UCSD-AML1 (cell line): ENCODE measurements around the gene VDAC1.
"Not testable (repeated sequence)": the region's sequence is repeated elsewhere in the genome, so short reads cannot be mapped to it uniquely, and the experiment has no call there.

ENCODE experiments used
- DNase-seq: peaks from one replicate; lab custom pipeline; 2025; ENCODE audit not compliant: unreplicated experiment; lab: John Stamatoyannopoulos, UW

The VDAC1 gene

DNA sequence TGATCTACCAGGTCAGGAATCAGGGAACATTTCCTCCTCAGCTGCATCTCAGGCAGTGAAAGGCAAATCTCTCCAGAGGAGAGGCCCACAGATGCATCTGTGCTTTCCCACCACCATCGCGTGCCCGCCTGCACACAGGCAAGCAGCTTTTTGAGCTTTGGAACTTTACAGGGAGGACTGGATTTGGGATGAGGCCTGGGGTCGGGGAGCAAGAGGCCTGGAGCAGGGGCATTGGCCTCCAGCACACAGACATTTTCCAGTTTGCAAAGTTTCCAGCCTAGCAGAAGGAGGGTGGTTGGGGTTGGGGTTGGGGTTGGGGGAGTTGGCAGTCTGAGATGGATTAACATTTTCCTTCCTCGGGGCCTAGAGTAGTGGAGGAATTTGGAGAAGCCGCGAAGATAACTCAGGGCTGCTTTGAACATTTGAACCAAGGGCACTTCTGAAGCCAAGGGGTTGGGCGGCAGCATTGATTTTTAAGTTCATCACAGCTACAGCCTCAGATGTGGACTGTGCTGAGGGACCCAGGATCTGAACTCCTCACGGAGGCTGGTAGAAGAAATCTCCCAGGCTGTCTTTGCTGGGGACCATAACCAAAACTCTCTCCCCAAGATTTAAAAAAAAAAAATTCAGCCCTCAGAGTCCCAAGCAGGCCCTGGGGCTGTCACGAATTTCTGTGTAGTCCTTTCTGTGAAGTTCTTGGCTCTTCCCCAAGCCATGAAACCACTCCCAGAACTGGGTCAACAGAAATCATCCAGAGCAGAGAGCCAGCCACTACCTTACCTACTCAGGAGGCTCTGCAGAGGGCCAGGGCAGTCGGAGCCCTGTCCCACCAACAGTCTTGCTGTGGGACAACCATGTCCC, 61.9 kb downstream of the VDAC1 start:
- no peak for DNase-seq

- DNase-seq, result no peak
These were observed 63.1 kb downstream of the VDAC1 start for GRCh38 chr5:133941456-133942196.

DNA sequence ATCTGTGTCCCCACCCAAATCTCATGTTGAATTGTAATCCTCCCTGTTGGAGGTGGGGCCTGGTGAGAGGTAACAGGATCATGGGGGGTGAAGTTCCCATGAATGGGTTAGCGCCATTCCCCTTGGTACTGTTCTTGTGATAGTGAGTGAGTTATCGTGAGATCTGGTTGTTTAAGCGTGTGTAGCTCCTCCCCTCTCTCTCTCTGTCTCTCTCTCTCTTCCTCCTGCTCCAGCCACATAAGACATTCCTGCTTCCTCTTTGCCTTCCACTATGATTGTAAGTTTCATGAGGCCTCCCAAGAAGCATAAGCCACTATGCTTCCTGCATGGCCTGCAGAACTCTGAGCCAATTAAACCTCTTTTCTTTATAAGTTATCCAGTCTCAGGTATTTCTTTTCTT, 65.1 kb downstream of the VDAC1 start:
- no peak for DNase-seq

- no peak for DNase-seq
These were observed 65.8 kb downstream of the VDAC1 start for GRCh38 chr5:133938929-133939328.

- DNase-seq, result peak; percentile 52
These were observed 66.5 kb downstream of the VDAC1 start for GRCh38 chr5:133938039-133938821.

DNA sequence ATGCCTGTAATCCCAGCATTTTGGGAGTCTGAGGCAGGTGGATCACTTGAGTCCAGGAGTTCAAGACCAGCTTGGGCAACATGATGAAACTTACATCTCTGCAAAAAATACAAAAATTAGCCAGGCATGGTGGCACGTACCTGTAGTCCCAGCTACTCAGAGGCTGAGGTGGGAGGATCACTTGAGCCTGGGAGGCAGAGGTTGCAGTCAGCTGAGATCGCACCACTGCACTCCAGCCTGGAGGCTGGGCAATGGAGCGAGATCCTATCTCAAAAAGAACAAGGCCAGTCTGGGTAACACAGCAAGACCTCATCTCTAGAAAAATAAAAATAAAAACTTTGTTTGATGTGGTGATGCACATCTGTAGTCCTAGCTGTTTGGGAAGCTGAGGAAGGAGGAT, 67.1 kb downstream of the VDAC1 start:
- not testable (repeated sequence) for DNase-seq

DNA sequence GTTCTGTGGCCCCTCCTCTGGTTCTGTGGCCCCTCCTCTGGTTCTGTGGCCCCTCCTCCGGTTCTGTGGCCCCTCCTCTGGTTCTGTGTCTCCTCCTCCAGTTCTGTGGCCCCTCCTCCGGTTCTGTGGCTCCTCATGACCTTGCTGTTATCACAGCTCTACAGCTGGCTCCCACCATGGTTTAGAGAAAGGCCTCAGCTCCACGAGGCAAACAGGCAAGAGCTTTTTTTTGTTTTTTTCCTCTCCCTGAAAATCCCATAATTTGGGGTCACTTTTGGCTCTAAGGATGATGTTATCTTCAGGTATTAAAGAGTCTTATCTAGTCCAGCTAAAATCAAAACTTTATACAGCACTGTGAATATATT, 68.1 kb downstream of the VDAC1 start:
- DNase-seq, result peak; percentile 37

DNA sequence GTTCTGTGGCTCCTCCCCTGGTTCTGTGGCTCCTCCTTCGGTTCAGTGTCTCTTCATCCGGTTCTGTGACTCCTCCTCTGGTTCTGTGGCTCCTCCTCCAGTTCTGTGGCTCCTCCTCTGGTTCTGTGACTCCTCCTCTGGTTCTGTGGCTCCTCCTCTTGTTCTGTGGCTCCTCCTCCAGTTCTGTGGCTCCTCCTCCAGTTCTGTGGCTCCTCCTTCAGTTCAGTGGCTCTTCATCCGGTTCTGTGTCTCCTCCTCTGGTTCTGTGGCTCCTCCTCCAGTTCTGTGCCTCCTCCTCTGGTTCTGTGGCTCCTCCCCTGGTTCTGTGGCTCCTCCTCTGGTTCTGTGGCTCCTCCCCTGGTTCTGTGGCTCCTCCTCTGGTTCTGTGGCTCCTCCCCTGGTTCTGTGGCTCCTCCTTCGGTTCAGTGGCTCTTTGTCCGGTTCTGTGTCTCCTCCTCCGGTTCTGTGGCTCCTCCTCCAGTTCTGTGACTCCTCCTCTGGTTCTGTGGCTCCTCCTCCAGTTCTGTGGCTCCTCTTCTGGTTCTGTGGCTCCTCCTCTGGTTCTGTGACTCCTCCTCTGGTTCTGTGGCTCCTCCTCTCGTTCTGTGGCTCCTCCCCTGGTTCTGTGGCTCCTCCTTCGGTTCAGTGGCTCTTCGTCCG, 68.7 kb downstream of the VDAC1 start:
- DNase-seq, result not testable (repeated sequence)

- no peak for DNase-seq
These were observed 69.2 kb downstream of the VDAC1 start for GRCh38 chr5:133935667-133935940.

DNA sequence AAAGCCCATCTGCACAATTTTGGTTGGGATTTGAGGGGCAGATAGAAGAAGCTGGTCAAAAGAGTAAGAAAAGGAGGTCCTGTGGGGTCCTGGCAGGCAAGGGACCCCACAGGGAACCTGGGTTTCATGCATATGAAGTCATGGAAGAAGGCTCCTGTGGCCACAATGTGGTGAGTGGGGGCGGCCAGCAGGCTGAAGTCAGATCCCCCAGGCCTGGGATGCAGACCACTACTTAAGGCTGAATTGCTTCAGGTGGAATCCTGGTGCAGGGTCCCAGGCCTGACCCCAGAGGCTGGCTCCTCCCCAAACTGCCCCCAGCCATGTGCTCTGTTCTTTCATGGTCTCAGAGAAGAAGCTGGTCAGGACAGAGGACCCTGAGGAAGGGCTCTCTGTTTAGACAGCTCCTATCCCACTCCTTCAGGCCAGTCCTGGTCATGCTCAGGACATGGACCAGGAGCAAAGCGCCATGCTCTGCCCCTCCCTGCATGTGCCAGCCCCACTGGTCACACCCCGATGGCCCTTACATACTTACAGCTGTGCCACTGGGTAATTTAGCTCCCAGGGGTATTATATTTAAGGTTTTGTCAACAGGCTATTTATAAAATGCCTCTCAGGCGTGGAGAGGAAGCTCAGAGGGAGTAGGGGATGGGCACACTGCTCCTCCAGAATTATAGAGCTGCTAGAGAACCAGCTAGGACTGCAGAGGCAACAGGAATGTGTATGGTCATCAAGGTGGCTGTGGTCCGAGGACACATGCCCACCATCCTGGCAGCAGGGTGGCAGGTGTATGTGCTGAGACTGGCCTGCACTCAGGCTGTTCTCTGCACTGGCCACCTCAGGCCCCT, 69.7 kb downstream of the VDAC1 start:
- DNase-seq, result no peak

- DNase-seq, result no peak
These were observed 70.5 kb downstream of the VDAC1 start for GRCh38 chr5:133934311-133934710.

- DNase-seq, result no peak
These were observed 71.0 kb downstream of the VDAC1 start for GRCh38 chr5:133933670-133934295.

GRCh38 chr5:133933169-133933509, 71.6 kb downstream of the VDAC1 start:
- DNase-seq, result no peak

GRCh38 chr5:133932441-133933168, 72.2 kb downstream of the VDAC1 start:
- peak; percentile 79 for DNase-seq

GRCh38 chr5:133931546-133931945, 73.2 kb downstream of the VDAC1 start:
- DNase-seq, result no peak

GRCh38 chr5:133930813-133931090, 74.0 kb downstream of the VDAC1 start:
- no peak for DNase-seq

DNA sequence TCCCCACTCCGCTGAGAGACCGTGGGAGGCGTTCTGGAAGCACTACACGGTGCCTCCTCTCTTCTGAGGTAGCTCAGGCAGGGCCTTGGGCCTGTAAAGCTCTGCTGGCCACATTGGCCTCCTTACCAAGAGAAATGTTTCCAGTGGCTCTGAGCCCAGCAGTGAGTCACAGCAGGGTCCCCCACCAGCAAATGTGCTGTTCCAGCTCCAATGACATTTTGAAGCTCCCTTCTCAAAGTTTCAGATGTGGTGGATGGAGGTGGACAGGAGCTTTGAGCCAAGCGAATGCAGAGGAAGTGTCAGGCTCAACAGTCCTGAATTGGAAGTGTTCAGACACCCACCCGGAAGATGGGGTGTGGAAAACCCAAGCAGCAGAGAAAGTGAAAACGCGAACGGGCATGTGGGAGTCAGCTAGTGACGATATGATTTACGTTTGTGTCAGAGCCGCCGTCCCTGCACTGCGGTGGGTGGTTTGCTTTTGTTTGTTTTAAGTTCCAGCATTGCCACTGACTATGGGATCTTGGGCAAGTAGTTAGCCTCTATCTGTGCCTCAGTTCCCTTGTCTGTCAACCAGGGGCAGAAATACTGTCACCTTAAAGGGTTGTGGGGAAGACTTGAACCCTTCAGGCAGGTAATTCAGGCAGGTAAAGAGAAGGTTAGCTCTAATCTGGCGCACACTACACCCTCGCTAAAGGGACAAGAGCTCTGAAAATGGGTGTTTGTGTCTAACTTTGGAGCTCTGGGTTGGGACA, 74.5 kb downstream of the VDAC1 start:
- DNase-seq, result peak; percentile 66

- no peak for DNase-seq
These were observed 76.0 kb downstream of the VDAC1 start for GRCh38 chr5:133928587-133929393.
